CD8-positive, alpha-beta memory T cell (primary cell): ENCODE measurements around the gene SOCS2. TPM values are rescaled to one million over a fixed set of nuclear protein-coding genes. Genes with fewer than 3 reads are reported as not detected.

Experiments used
- polyA plus RNA-seq: library from polyadenylated mRNA; unstranded; fragments of 300-500 nt; fragmentation: Illumina TruSeq; gene quantifications from one replicate; pipeline ENCODE4 v1.2.3, GENCODE V29; 2021
- total RNA-seq, 2 experiments: library from RNA; stranded (reverse); gene quantifications; one replicate each; pipeline ENCODE4 v1.2.3, GENCODE V29; 2021

Gene SOCS2
- total and polyA plus RNA-seq, 3 experiments from 2014 or later = 11.6 to 21.7 (median 12.9) TPM

Other genes starting within 250 kb of the SOCS2 start
- 10 to 100 TPM; 83.6 to 86.9 TPM for gene NUDT4, start 194.8 kb upstream of the SOCS2 start, total RNA-seq
- gene NUDT4, start 194.8 kb upstream of the SOCS2 start, polyA plus RNA-seq = 37.1 TPM
- gene UBE2N, start 130.7 kb upstream of the SOCS2 start, total RNA-seq = 100 to 1,000 TPM; 236 to 244 TPM
- 157 TPM for gene UBE2N, start 130.7 kb upstream of the SOCS2 start, polyA plus RNA-seq
- gene MRPL42, start 105.2 kb upstream of the SOCS2 start, total RNA-seq = 10 to 100 TPM; 84.1 to 87.2 TPM
- 57.1 TPM for gene MRPL42, start 105.2 kb upstream of the SOCS2 start, polyA plus RNA-seq
- 10 to 100 TPM in 1 of 2 experiments, 1 to 10 TPM in 1; 8.6 to 11.7 TPM for gene CRADD, start 104.7 kb downstream of the SOCS2 start, total RNA-seq
- 13.2 TPM for gene CRADD, start 104.7 kb downstream of the SOCS2 start, polyA plus RNA-seq